ENCODE results near the gene HOOK2. TPM values are rescaled to one million over a fixed set of nuclear protein-coding genes. Genes with fewer than 3 reads are reported as not detected.
A peak's percentile ranks its signal among the peaks of the same experiment; 100 is the strongest.

HOOK2 gene
- total RNA-seq, 4 donors from 2014 or later = 13.5 to 24.1 (median 14.6) TPM

GRCh38 chr19:12778905-12779161, 3.5 kb upstream of the HOOK2 start:
- 0 to 41% methylated on average over 1 to 4 of the region's 6 CpGs for WGBS, 2 donors (ENCODE audit: low coverage in 1 of 2)
- Histone ChIP-seq H3K27ac (peak overlapping the region; percentile 72 to 99 (median 98)), H3K27me3 (no peaks in the 10 kb centered on the region), H3K4me3 (peak overlapping the region in 1 of 2 donors; percentile 73), H3K36me3 (no peaks in the 10 kb centered on the region), H3K9me3 (no peaks in the 10 kb centered on the region), H3K4me1 (peaks cover 0 to 62% (median 27%) of the 10 kb centered on the region in 3 donors)
- TF ChIP-seq CTCF (IDR thresholded peaks at IDR 0.05) = no peak
- no peak for TF ChIP-seq POLR2A (IDR thresholded peaks at IDR 0.05)
- no peak for TF ChIP-seq POLR2AphosphoS5 (IDR thresholded peaks at IDR 0.05)
- no peak for TF ChIP-seq EP300 (IDR thresholded peaks at IDR 0.05)
- ATAC-seq = no peak

DNA sequence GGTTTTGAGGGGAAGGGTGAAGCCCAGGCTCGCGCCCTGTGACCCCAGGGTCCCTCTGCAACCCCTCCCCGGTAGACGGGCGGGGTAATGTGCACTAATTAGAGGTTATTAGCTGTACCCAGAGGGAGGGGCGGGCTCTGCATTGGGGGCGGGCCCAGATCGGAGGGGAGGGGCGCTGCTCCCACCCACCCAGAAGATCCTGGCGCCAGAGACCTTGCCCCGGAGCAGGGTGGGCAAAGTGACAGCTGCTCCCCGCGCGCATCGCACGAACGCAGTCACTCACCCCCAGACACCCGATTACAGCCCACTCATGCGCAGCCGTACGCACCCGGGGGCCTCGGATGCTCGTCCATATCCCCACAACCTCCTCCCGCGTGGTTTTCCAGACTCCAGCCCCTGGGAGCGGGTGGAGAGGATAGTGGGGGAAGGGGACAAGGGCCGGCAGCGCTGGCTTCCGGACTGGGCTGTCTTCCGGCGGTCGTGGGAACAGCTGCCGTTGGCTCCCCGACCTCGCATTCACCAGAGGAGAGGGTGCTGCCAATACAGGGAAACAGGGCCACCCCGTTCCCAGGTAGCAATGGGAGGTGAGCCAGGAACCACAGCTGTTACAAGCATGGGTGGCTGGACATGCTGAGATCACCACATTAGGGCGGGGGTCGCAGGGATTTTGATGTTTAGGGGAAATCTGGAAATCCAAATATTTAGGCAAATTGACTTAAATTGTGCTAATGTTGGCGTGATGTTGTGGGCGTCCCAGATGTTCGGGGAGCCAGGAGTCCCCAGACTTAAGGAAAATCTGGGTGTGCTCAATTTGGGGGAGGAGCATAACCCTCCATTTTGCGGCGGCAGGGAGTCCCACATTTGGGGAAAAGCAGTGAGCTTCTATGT, 2.9 kb upstream of the HOOK2 start:
- Histone ChIP-seq H3K36me3 (no peaks in the 10 kb centered on the region), H3K4me3 (peak overlapping the region; percentile 38 to 73), H3K27ac (peak overlapping the region; percentile 72 to 99 (median 98)), H3K4me1 (peaks cover 0 to 56% (median 21%) of the 10 kb centered on the region in 3 donors), H3K27me3 (no peaks in the 10 kb centered on the region), H3K9me3 (no peaks in the 10 kb centered on the region)
- peak; percentile 69 for TF ChIP-seq POLR2AphosphoS5 (IDR thresholded peaks at IDR 0.05)
- no peak for TF ChIP-seq CTCF (IDR thresholded peaks at IDR 0.05)
- peak in 1 of 2 donors; percentile 18 for TF ChIP-seq POLR2A (IDR thresholded peaks at IDR 0.05)
- TF ChIP-seq EP300 (IDR thresholded peaks at IDR 0.05) = no peak
- peak; percentile 35 for ATAC-seq
- 5 to 9% methylated on average over 3 to 6 of the region's 44 CpGs for WGBS, 2 donors (ENCODE audit: low coverage in 1 of 2)

DNA sequence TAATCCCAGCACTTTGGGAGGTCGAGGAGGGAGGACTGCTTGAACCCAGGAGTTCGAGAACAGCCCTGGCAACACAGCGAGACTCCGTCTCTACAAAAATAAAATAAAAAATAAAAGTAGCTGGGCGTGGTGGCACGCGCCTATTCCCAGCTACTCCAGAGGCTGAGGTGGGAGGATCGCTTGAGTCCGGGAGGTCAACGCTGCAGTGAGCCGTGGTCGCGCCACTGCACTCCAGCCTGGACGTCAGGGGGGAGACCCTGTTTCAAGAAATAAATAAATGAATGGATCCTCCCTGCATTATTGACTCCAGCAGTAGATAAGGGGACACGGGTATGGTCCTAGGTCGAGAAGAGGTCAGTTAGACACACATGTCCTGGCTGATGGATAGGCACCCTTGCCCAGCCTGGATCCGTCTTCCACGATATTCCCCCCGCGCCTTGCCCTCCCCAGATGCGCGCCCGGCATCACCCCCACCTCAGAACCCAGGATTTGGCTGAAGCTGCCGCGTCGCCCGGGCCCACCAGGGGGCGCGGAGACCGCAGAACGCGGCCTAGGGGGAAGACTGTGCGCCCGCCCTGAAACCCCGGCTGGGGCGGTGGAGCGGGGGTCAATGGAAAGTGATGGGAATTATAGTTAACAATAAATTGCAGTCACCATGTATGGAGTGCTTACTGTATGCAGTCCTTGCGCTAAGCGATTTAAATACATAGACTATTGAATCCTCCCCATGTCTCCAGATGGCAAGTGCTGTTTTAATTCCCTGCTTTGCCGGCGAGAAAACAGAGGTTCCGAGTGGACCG, 2.1 kb upstream of the HOOK2 start:
- no peaks in the 10 kb centered on the region for H3K9me3 ChIP-seq
- TF ChIP-seq POLR2A (IDR thresholded peaks at IDR 0.05) (no peak), EP300 (IDR thresholded peaks at IDR 0.05) (no peak), CTCF (IDR thresholded peaks at IDR 0.05) (peak in 3 of 4 experiments; percentile 94 to 98 (median 97)), POLR2AphosphoS5 (IDR thresholded peaks at IDR 0.05) (peak; percentile 51)
- H3K4me1 ChIP-seq = peaks cover 0 to 48% (median 16%) of the 10 kb centered on the region in 3 donors
- peak; percentile 36 for ATAC-seq
- H3K27ac ChIP-seq = peak overlapping the region; percentile 72 to 99 (median 98)
- WGBS, 2 donors (ENCODE audit: low coverage in 1 of 2) = 0 to 23% methylated on average over 6 to 14 of the region's 43 CpGs
- H3K36me3 ChIP-seq = no peaks in the 10 kb centered on the region
- peak overlapping the region; percentile 38 to 73 for H3K4me3 ChIP-seq
- no peaks in the 10 kb centered on the region for H3K27me3 ChIP-seq

DNA sequence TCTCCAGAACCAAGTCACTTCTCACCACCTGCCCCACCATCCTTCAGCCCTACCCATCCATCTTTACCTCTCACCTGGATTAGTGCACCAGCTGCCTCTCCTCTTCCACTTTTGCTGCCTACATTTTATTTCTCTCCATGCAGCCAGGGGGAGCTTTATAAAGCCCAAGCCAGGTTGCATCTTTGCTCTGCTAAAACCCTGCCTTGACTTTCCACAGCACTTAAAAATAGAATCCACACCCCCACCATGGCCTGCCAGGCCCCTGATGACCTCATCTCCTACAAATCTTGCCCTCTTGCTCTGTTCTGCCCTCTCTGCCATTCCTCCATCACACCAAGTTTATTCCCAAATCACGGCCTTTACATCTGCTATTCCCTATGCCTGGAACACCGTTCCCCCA, 1.8 kb downstream of the HOOK2 start:
- H3K4me1 ChIP-seq = peaks cover 0 to 24% (median 10%) of the 10 kb centered on the region in 3 donors

More for the DNA sequence above, 1.8 kb downstream of the HOOK2 start:
- Histone ChIP-seq H3K27me3 (no peaks in the 10 kb centered on the region), H3K4me3 (no peak overlapping the region), H3K9me3 (no peaks in the 10 kb centered on the region), H3K36me3 (peaks cover 0 to 17% of the 10 kb centered on the region in 2 donors), H3K27ac (no peak overlapping the region)
- WGBS, 2 donors (ENCODE audit: low coverage in 1 of 2) = 73 to 83% methylated on average over 2 of the region's 2 CpGs
- ATAC-seq = no peak
- TF ChIP-seq POLR2AphosphoS5 (IDR thresholded peaks at IDR 0.05) (no peak), CTCF (IDR thresholded peaks at IDR 0.05) (peak in 2 of 4 experiments; percentile 6 to 26)

Measured in gastroesophageal sphincter (tissue), 4 donors.